Activated CD8-positive, alpha-beta T cell treated with anti-CD3 and anti-CD28 coated beads for 36 hours (primary cell): Measurements from ENCODE around the gene AMDHD2. TPM values are rescaled to one million over a fixed set of nuclear protein-coding genes. Genes with fewer than 3 reads are reported as not detected.
A peak's percentile ranks its signal among the peaks of the same experiment; 100 is the strongest.

Experiments used
- ATAC-seq: fragments of 200-7000 bp; cut with Tn5 transposase; one replicate; pipeline ENCODE4 v1.10.0; 2021; ENCODE audit warnings: mild to moderate bottlenecking, moderate library complexity
- CTCF ChIA-PET: fragments of 350-600 bp; sonication (Branson Sonifier 250); formaldehyde crosslinking; loops from one replicate; lab custom pipeline; 2021; ENCODE audit warnings: antibody characterized with exemption; lab: Charles Lee
- POLR2A ChIA-PET: fragments of 350-600 bp; sonication (Branson Sonifier 250); formaldehyde crosslinking; loops from one replicate; lab custom pipeline; 2021; ENCODE audit warnings: antibody characterized with exemption; lab: Charles Lee
- DNase-seq: peaks from one replicate; pipeline ENCODE4 v3.0.0-alpha.2; 2020
- H3K27ac Mint-ChIP-seq: one replicate; pipeline ENCODE4 v1.8.0; 2021; ENCODE audit warnings: mild to moderate bottlenecking, mixed read lengths
- H3K27me3 Mint-ChIP-seq: one replicate; pipeline ENCODE4 v1.8.0; 2021; ENCODE audit warnings: mixed read lengths
- H3K36me3 Mint-ChIP-seq: one replicate; pipeline ENCODE4 v1.8.0; 2021; ENCODE audit warnings: low read depth, mixed read lengths
- H3K4me1 Mint-ChIP-seq: one replicate; pipeline ENCODE4 v1.8.0; 2021; ENCODE audit warnings: low read depth, mixed read lengths
- H3K4me3 Mint-ChIP-seq: one replicate; pipeline ENCODE4 v1.8.0; 2021; ENCODE audit warnings: mild to moderate bottlenecking, moderate library complexity, mixed read lengths
- H3K9me3 Mint-ChIP-seq: one replicate; pipeline ENCODE4 v1.8.0; 2021; ENCODE audit warnings: mixed read lengths
- CTCF ChIP-seq: fragments of 200-600 bp; IDR thresholded peaks from one replicate; pipeline ENCODE4 v1.8.0; 2022; ENCODE audit warnings: antibody characterized with exemption, mild to moderate bottlenecking
- intact Hi-C: fragments of 100-400 bp; cut with micrococcal nuclease; formaldehyde crosslinking; loops from one replicate; pipeline ENCODE4 v1.10.0; 2022
- total RNA-seq, 2 experiments: library from RNA; stranded (reverse); gene quantifications; one replicate each; pipeline ENCODE4 v1.2.3, GENCODE V29; 2021

Gene AMDHD2
- total RNA-seq, 2 experiments from 2014 or later = 28.2 to 29.0 TPM

GRCh38 chr16:2529961-2530628 is 9.9 kb downstream of the AMDHD2 start:
- CTCF ChIA-PET = no interaction called here
- intact Hi-C loops = loop anchor here (10.0 kb wide), 1 partner anchor 55 kb away; no protein-coding TSS in a partner anchor
- no peak overlapping the region for H3K27ac Mint-ChIP-seq

GRCh38 chr16:2530629-2531318 is 10.6 kb downstream of the AMDHD2 start:
- H3K27ac Mint-ChIP-seq = peak overlapping the region; percentile 98
- POLR2A ChIA-PET = interaction anchor here (3.3 to 3.7 kb wide), 3 partner anchors 10 to 377 kb away, joined by 13 to 67 read pairs (median 26); partner anchors contain the start of genes AMDHD2 and ATP6V0C
- no peak for ATAC-seq
- TF ChIP-seq CTCF = no peak
- peaks cover 3% of the 10 kb centered on the region for H3K36me3 Mint-ChIP-seq
- intact Hi-C loops = loop anchor here (10.0 kb wide), 1 partner anchor 54 kb away; no protein-coding TSS in a partner anchor
- no peaks in the 10 kb centered on the region for H3K9me3 Mint-ChIP-seq
- peaks cover 12% of the 10 kb centered on the region for H3K4me1 Mint-ChIP-seq
- no peaks in the 10 kb centered on the region for H3K27me3 Mint-ChIP-seq
- DNase-seq = no peak
- CTCF ChIA-PET = no interaction called here
- H3K4me3 Mint-ChIP-seq = peak overlapping the region; percentile 88

More at GRCh38 chr16:2529961-2530628, 9.9 kb downstream of the AMDHD2 start:
- Mint-ChIP-seq H3K36me3 (peaks cover 4% of the 10 kb centered on the region), H3K4me1 (peaks cover 12% of the 10 kb centered on the region), H3K27me3 (no peaks in the 10 kb centered on the region), H3K4me3 (no peak overlapping the region), H3K9me3 (no peaks in the 10 kb centered on the region)
- DNase-seq (no peak), ATAC-seq (no peak)
- POLR2A ChIA-PET = interaction anchor here (3.4 to 3.7 kb wide), 2 partner anchors 9 to 376 kb away, joined by 13 to 67 read pairs; partner anchors contain the start of gene AMDHD2
- no peak for TF ChIP-seq CTCF

DNA sequence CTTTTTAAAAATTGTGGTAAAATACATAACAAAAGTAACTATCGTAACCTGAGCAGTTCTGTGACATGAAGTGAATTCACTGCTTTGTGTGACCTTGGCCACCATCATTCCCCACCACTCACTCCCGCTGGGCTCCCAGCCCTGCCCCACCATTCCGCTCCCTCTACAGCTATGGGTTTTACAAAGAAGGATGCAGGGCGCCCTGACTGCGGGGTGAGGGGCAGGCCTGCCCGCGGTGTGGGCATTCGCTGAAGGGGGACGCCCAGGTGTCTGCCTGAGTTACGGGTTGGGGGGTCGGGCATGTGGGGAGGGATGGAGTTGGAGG is 11.2 kb downstream of the AMDHD2 start, which contains the start of gene CEMP1:
TSS of gene CEMP1 (minus strand) at position 38 of the 325 bp plus-strand sequence. CDS start 335 bp downstream, outside the sequence.
- Mint-ChIP-seq H3K4me3 (peak within 1 kb of the TSS; percentile 88), H3K27ac (peak within 1 kb of the TSS; percentile 98), H3K4me1 (peaks cover 12% of the 10 kb centered on the region), H3K36me3 (no peaks in the 10 kb centered on the region), H3K27me3 (no peaks in the 10 kb centered on the region), H3K9me3 (no peaks in the 10 kb centered on the region)
- ATAC-seq = no peak
- intact Hi-C loops = loop anchor here (10.0 kb wide), 1 partner anchor 53 kb away; no protein-coding TSS in a partner anchor
- no peak for DNase-seq
- POLR2A ChIA-PET = interaction anchor here (3.3 to 3.7 kb wide), 3 partner anchors 10 to 378 kb away, joined by 13 to 67 read pairs (median 26); partner anchors contain the start of genes AMDHD2 and ATP6V0C
- CTCF ChIA-PET = no interaction called here
- no peak for TF ChIP-seq CTCF

DNA sequence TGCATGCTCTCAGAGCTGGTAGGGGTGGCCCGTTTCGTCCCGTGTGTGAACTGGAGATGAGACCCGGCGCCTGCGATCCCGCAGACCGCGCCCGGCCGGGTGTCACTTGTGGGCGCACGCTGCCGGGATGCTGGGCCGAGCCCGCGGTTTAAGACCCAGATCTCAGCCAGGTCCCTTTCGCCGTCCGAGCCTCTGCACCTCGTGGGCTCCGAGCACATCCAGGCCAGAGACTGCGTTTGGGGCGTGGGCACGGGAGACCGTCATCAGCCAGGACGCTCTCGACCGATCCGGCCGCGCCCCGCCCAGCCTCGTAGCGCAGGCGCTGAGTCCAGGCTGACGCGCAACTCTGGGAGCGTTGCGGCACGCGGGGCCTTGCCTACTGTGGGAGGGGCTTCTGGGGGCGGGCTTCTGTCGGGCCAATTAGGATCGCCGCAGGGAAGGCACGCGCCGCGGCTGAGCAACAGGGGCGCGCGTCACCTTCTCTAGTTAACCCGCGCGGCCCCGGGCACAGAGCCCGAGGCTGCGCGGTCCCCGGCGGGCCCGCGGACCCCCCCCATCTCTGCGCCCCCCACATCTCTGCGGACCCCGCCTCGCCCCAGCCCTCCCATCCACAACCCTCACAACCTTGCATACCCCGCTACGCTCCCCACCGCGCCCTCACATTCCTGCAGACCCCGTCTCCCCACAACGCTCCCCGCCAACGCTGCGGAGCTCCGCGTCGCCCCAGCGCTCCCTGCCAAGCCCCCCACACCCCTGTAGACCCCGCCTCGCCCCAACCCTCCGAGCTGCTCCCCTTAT is 11.7 kb downstream of the AMDHD2 start:
- ChIA-PET CTCF (interaction anchor here (0.8 to 1.2 kb wide), 4 partner anchors 11 to 316 kb away, joined by 3 to 5 read pairs (median 4); partner anchors contain the start of gene AMDHD2), POLR2A (interaction anchor here (0.8 to 3.7 kb wide), 5 partner anchors 11 to 449 kb away, joined by 3 to 67 read pairs (median 13); partner anchors contain the start of genes AMDHD2 and ATP6V0C)
- H3K9me3 Mint-ChIP-seq = no peaks in the 10 kb centered on the region
- H3K27me3 Mint-ChIP-seq = no peaks in the 10 kb centered on the region
- intact Hi-C loops = loop anchor here (10.0 kb wide), 1 partner anchor 53 kb away; no protein-coding TSS in a partner anchor
- H3K4me1 Mint-ChIP-seq = peaks cover 15% of the 10 kb centered on the region
- TF ChIP-seq CTCF = no peak
- ATAC-seq = peak; percentile 95
- peak; percentile 99 for DNase-seq
- no peaks in the 10 kb centered on the region for H3K36me3 Mint-ChIP-seq
- H3K4me3 Mint-ChIP-seq = peak overlapping the region; percentile 88
- peak overlapping the region; percentile 98 for H3K27ac Mint-ChIP-seq
